C4-2B (cell line): ENCODE data around the gene PALLD.

Experiments
- ZFX ChIP-seq: fragments of 450-650 bp; IDR thresholded peaks from 2 replicates; pipeline ENCODE4 v1.6.1; 2017
- TF ChIP-seq, protein P1 (sequence below): fragments of 450-650 bp; conservative IDR thresholded peaks from 2 replicates; pipeline ENCODE4 v1.5.1; 2017; ENCODE audit warnings: mild to moderate bottlenecking

DNA sequence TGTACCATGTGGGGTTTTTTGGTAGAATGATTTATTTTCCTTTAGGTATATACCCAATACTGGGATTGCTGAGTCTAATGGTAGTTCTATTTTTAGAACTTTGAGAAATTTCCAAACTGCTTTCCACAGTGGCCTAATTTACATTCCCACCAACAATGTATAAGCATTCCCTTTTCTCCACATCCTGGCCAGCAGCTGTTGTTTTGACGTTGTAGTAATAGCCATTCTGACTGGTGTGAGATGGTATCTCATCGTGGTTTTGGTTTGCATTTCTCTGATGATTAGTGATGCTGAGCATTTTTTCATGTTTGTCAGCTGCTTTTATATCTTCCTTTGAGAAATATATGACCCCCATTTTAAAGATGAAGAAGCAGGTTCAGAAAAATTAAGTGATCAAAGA, 359.5 kb downstream of the PALLD start:
- TF ChIP-seq, protein P1, sequence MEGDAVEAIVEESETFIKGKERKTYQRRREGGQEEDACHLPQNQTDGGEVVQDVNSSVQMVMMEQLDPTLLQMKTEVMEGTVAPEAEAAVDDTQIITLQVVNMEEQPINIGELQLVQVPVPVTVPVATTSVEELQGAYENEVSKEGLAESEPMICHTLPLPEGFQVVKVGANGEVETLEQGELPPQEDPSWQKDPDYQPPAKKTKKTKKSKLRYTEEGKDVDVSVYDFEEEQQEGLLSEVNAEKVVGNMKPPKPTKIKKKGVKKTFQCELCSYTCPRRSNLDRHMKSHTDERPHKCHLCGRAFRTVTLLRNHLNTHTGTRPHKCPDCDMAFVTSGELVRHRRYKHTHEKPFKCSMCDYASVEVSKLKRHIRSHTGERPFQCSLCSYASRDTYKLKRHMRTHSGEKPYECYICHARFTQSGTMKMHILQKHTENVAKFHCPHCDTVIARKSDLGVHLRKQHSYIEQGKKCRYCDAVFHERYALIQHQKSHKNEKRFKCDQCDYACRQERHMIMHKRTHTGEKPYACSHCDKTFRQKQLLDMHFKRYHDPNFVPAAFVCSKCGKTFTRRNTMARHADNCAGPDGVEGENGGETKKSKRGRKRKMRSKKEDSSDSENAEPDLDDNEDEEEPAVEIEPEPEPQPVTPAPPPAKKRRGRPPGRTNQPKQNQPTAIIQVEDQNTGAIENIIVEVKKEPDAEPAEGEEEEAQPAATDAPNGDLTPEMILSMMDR = no peak
- TF ChIP-seq ZFX = no peak
